ENCODE measurements around the gene RGPD8. TPM values are rescaled to one million over a fixed set of nuclear protein-coding genes. Genes with fewer than 3 reads are reported as not detected.

Gene RGPD8
- total and polyA plus RNA-seq, 9 donors, result 0.70 to 23.5 (median 15.7) TPM

- no peaks in the 10 kb centered on the region for H3K4me1 ChIP-seq (ENCODE audit: insufficient read depth)
- DNase-seq, result no peak
- no peak overlapping the region for H3K4me3 ChIP-seq
- intact Hi-C loops (cut with DNase I), result no loop called here
- TF ChIP-seq CTCF (IDR thresholded peaks at IDR 0.05), result no peak
- no peak for TF ChIP-seq POLR2A (IDR thresholded peaks at IDR 0.05)
- H3K27ac ChIP-seq, result no peak overlapping the region
- WGBS, 3 donors, result 50 to 66% (median 60%) methylated on average over 2 of the region's 2 CpGs
- no peaks in the 10 kb centered on the region for H3K9me3 ChIP-seq
- H3K27me3 ChIP-seq, result no peaks in the 10 kb centered on the region
- H3K36me3 ChIP-seq, result no peaks in the 10 kb centered on the region
Observed at GRCh38 chr2:112342067-112342550, 91.3 kb downstream of the RGPD8 start.

- H3K9me3 ChIP-seq, result no peaks in the 10 kb centered on the region
- TF ChIP-seq CTCF (IDR thresholded peaks at IDR 0.05) (no peak), EP300 (IDR thresholded peaks at IDR 0.05) (no peak), POLR2A (IDR thresholded peaks at IDR 0.05) (no peak)
- no peaks in the 10 kb centered on the region for H3K27me3 ChIP-seq
- no peak overlapping the region for H3K27ac ChIP-seq
- no peak overlapping the region for H3K4me3 ChIP-seq
- no peaks in the 10 kb centered on the region for H3K4me1 ChIP-seq (ENCODE audit: insufficient read depth)
- 78 to 82% (median 80%) methylated on average over 9 of the region's 9 CpGs for WGBS, 3 donors
- intact Hi-C loops (cut with DNase I), result no loop called here
- no peaks in the 10 kb centered on the region for H3K36me3 ChIP-seq
- DNase-seq, result no peak
Observed at GRCh38 chr2:112340475-112341267, 92.8 kb downstream of the RGPD8 start.

GRCh38 chr2:112339986-112340385, 93.5 kb downstream of the RGPD8 start:
- Histone ChIP-seq H3K36me3 (no peaks in the 10 kb centered on the region), H3K4me3 (no peak overlapping the region), H3K27ac (no peak overlapping the region), H3K9me3 (no peaks in the 10 kb centered on the region), H3K27me3 (no peaks in the 10 kb centered on the region), H3K4me1 (ENCODE audit: insufficient read depth) (no peaks in the 10 kb centered on the region)
- 16 to 40% (median 23%) methylated on average over 2 of the region's 2 CpGs for WGBS, 3 donors
- no peak for DNase-seq
- intact Hi-C loops (cut with DNase I), result loop anchor here in 1 of 4 donors (10.0 kb wide), 1 partner anchor 125 kb away; no protein-coding TSS in a partner anchor
- TF ChIP-seq CTCF (IDR thresholded peaks at IDR 0.05) (no peak), EP300 (IDR thresholded peaks at IDR 0.05) (no peak), POLR2A (IDR thresholded peaks at IDR 0.05) (no peak)

- Histone ChIP-seq H3K27ac (no peak overlapping the region), H3K4me1 (ENCODE audit: insufficient read depth) (no peaks in the 10 kb centered on the region), H3K4me3 (no peak overlapping the region), H3K27me3 (no peaks in the 10 kb centered on the region), H3K9me3 (no peaks in the 10 kb centered on the region), H3K36me3 (no peaks in the 10 kb centered on the region)
- no peak for TF ChIP-seq POLR2A (IDR thresholded peaks at IDR 0.05)
- TF ChIP-seq EP300 (IDR thresholded peaks at IDR 0.05), result no peak
- TF ChIP-seq CTCF (IDR thresholded peaks at IDR 0.05), result no peak
- intact Hi-C loops (cut with DNase I), result loop anchor here in 1 of 4 donors (10.0 kb wide), 1 partner anchor 129 kb away; no protein-coding TSS in a partner anchor
- no peak for DNase-seq
- 93 to 97% (median 95%) methylated on average over 1 of the region's 1 CpG for WGBS, 3 donors
Observed at GRCh38 chr2:112335600-112335999, 97.8 kb downstream of the RGPD8 start.

Data from ovary (tissue), 9 donors.